A673 (cell line): ENCODE data around the gene HYAL2.

Experiments used
- CTCF ChIP-seq: fragments of 300-800, 200-600 bp; sonication (generic); conservative IDR thresholded peaks from 2 replicates; pipeline ENCODE4 v1.5.1; 2017; ENCODE audit warnings: low read depth, mild to moderate bottlenecking, antibody characterized with exemption, low read length, moderate library complexity, mixed read lengths
- EZH2 ChIP-seq: fragments of 200-600 bp; sonication (generic); IDR thresholded peaks from 2 replicates; pipeline ENCODE4 v1.6.1; 2017; ENCODE audit warnings: borderline replicate concordance, low read depth, mild to moderate bottlenecking, mixed read lengths, antibody characterized with exemption, low read length; ENCODE audit not compliant: poor library complexity, severe bottlenecking

- TF ChIP-seq CTCF (no peak), EZH2 (no peak)
Observed at GRCh38 chr3:50318163-50318562, 4.4 kb downstream of the HYAL2 start.
